ENCODE data around the gene ARHGAP40. TPM values are rescaled to one million over a fixed set of nuclear protein-coding genes. Genes with fewer than 3 reads are reported as not detected.

Gene ARHGAP40
- total and polyA plus RNA-seq, 2 donors (not counting 1 experiment from before 2014, with no cell fraction given), result not detected

- H3K27ac ChIP-seq (ENCODE audit: insufficient read depth, low read length), result no peak overlapping the region
- H3K36me3 ChIP-seq (ENCODE audit: control insufficient read depth, insufficient read depth, low read length), result no peaks in the 10 kb centered on the region
- no peak overlapping the region for H3K9ac ChIP-seq (ENCODE audit: insufficient read depth, low read length)
- no peak overlapping the region for H3K4me2 ChIP-seq (ENCODE audit: extremely low read depth, insufficient read depth, low read length)
- no peaks in the 10 kb centered on the region for H4K20me1 ChIP-seq (ENCODE audit: control insufficient read depth, extremely low read depth, insufficient read depth, low read length)
- H2AFZ ChIP-seq (ENCODE audit: low read length), result no peak overlapping the region
- no peaks in the 10 kb centered on the region for H3K4me1 ChIP-seq (ENCODE audit: control insufficient read depth, extremely low read depth, insufficient read depth, low read length)
- H3K9me3 ChIP-seq (ENCODE audit: control insufficient read depth, insufficient read depth, low read depth, low read length), result no peaks in the 10 kb centered on the region
- H3K4me3 ChIP-seq (replicated peaks in 1 of 4; ENCODE audit: control extremely low read depth in 1 of 4, insufficient read depth in 1 of 4, low read depth in 3 of 4, low read length in 4 of 4), result no peak overlapping the region
- peaks cover 11% of the 10 kb centered on the region for H3K27me3 ChIP-seq (ENCODE audit: control insufficient read depth, insufficient read depth, low read length)
- peak; percentile 11 to 23 for DNase-seq (ENCODE audit: low read depth in 2 of 2)
- no peaks in the 10 kb centered on the region for H3K79me2 ChIP-seq (ENCODE audit: control insufficient read depth, insufficient read depth, low read length)
- TF ChIP-seq, protein P1, sequence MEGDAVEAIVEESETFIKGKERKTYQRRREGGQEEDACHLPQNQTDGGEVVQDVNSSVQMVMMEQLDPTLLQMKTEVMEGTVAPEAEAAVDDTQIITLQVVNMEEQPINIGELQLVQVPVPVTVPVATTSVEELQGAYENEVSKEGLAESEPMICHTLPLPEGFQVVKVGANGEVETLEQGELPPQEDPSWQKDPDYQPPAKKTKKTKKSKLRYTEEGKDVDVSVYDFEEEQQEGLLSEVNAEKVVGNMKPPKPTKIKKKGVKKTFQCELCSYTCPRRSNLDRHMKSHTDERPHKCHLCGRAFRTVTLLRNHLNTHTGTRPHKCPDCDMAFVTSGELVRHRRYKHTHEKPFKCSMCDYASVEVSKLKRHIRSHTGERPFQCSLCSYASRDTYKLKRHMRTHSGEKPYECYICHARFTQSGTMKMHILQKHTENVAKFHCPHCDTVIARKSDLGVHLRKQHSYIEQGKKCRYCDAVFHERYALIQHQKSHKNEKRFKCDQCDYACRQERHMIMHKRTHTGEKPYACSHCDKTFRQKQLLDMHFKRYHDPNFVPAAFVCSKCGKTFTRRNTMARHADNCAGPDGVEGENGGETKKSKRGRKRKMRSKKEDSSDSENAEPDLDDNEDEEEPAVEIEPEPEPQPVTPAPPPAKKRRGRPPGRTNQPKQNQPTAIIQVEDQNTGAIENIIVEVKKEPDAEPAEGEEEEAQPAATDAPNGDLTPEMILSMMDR (conservative IDR thresholded peaks at IDR 0.05 in 1 of 2, IDR thresholded peaks at IDR 0.05 in 1 of 2; ENCODE audit: low read depth in 1 of 2, low read length in 2 of 2), result peak; percentile 20 to 51
- TF ChIP-seq EZH2 (IDR thresholded peaks at IDR 0.05; ENCODE audit: low read length, missing control alignments), result no peak
Measured at GRCh38 chr20:38649275-38649891, 47.8 kb downstream of the ARHGAP40 start.

DNA sequence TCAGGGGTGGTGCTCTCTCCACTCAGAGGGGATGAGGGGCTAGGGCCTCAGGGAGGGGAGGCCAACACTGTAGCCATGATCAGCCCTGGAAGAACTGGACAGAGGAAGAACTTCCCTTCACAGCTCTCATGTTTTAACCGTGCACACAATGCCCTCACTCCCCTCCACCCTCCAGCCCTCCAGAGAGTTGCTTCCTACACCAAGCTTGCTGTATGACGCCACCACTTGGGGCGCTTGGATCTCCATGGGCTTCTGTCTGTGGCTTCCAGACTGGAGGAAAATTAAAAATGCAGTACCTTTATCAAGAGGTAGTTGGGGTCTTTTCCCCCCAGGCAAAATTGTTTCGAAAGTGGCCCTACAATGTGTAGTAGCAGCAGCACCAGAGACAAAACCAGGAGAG is 48.4 kb downstream of the ARHGAP40 start:
- H2AFZ ChIP-seq (ENCODE audit: low read length), result no peak overlapping the region
- no peak overlapping the region for H3K4me3 ChIP-seq (replicated peaks in 1 of 4; ENCODE audit: control extremely low read depth in 1 of 4, insufficient read depth in 1 of 4, low read depth in 3 of 4, low read length in 4 of 4)
- TF ChIP-seq, protein P1 (conservative IDR thresholded peaks at IDR 0.05 in 1 of 2, IDR thresholded peaks at IDR 0.05 in 1 of 2; ENCODE audit: low read depth in 1 of 2, low read length in 2 of 2), result no peak
- TF ChIP-seq EZH2 (IDR thresholded peaks at IDR 0.05; ENCODE audit: low read length, missing control alignments), result no peak
- H3K27me3 ChIP-seq (ENCODE audit: control insufficient read depth, insufficient read depth, low read length), result peaks cover 11% of the 10 kb centered on the region
- no peaks in the 10 kb centered on the region for H3K4me1 ChIP-seq (ENCODE audit: control insufficient read depth, extremely low read depth, insufficient read depth, low read length)
- no peak overlapping the region for H3K27ac ChIP-seq (ENCODE audit: insufficient read depth, low read length)
- H3K9ac ChIP-seq (ENCODE audit: insufficient read depth, low read length), result no peak overlapping the region
- no peaks in the 10 kb centered on the region for H3K36me3 ChIP-seq (ENCODE audit: control insufficient read depth, insufficient read depth, low read length)
- no peak overlapping the region for H3K4me2 ChIP-seq (ENCODE audit: extremely low read depth, insufficient read depth, low read length)
- no peaks in the 10 kb centered on the region for H3K9me3 ChIP-seq (ENCODE audit: control insufficient read depth, insufficient read depth, low read depth, low read length)
- H3K79me2 ChIP-seq (ENCODE audit: control insufficient read depth, insufficient read depth, low read length), result no peaks in the 10 kb centered on the region
- DNase-seq (ENCODE audit: low read depth in 2 of 2), result no peak
- H4K20me1 ChIP-seq (ENCODE audit: control insufficient read depth, extremely low read depth, insufficient read depth, low read length), result no peaks in the 10 kb centered on the region

DNA sequence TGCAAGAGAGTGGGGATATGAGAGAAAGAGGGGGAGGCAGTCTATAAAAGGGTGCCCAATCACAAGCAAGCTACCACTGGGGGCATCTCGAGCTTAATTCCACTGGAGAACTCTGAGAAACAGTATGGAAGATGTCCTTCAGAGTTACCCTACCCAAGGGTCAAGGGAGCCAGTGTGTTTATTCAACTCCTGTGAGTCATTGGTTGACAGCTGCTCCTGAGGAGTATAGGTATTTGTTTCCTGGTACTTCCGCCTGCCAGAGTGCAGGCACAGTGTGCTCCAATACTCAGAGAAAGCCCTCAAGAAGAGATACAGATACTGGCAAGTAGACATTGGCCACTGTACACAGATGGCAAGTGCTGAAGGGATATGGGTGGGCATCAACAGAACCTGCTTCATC is 49.5 kb downstream of the ARHGAP40 start:
- TF ChIP-seq, protein P1 (conservative IDR thresholded peaks at IDR 0.05 in 1 of 2, IDR thresholded peaks at IDR 0.05 in 1 of 2; ENCODE audit: low read depth in 1 of 2, low read length in 2 of 2), result no peak
- TF ChIP-seq EZH2 (IDR thresholded peaks at IDR 0.05; ENCODE audit: low read length, missing control alignments), result no peak
- Histone ChIP-seq H3K36me3 (ENCODE audit: control insufficient read depth, insufficient read depth, low read length) (no peaks in the 10 kb centered on the region), H3K9ac (ENCODE audit: insufficient read depth, low read length) (no peak overlapping the region), H3K79me2 (ENCODE audit: control insufficient read depth, insufficient read depth, low read length) (no peaks in the 10 kb centered on the region), H4K20me1 (ENCODE audit: control insufficient read depth, extremely low read depth, insufficient read depth, low read length) (no peaks in the 10 kb centered on the region), H3K4me1 (ENCODE audit: control insufficient read depth, extremely low read depth, insufficient read depth, low read length) (no peaks in the 10 kb centered on the region), H3K9me3 (ENCODE audit: control insufficient read depth, insufficient read depth, low read depth, low read length) (no peaks in the 10 kb centered on the region), H3K27me3 (ENCODE audit: control insufficient read depth, insufficient read depth, low read length) (peaks cover 10% of the 10 kb centered on the region), H2AFZ (ENCODE audit: low read length) (no peak overlapping the region), H3K4me3 (replicated peaks in 1 of 4; ENCODE audit: control extremely low read depth in 1 of 4, insufficient read depth in 1 of 4, low read depth in 3 of 4, low read length in 4 of 4) (no peak overlapping the region), H3K27ac (ENCODE audit: insufficient read depth, low read length) (no peak overlapping the region), H3K4me2 (ENCODE audit: extremely low read depth, insufficient read depth, low read length) (no peak overlapping the region)
- no peak for DNase-seq (ENCODE audit: low read depth in 2 of 2)
